GM23338 (cell line): ENCODE results near the gene AGPS. TPM values are rescaled to one million over a fixed set of nuclear protein-coding genes. Genes with fewer than 3 reads are reported as not detected.

Experiments
- ATAC-seq: fragments of 200-7000 bp; cut with Tn5 transposase; 3 replicates; pipeline ENCODE4 v1.9.1; 2020
- DNase-seq: peaks from one replicate; pipeline ENCODE4 v3.0.0-alpha.2; 2015; ENCODE audit warnings: low spot score
- H2AFZ ChIP-seq: fragments of 200-600 bp; sonication (generic); 2 replicates; pipeline ENCODE4 v1.8.0; 2016; ENCODE audit warnings: antibody characterized with exemption, mild to moderate bottlenecking, moderate library complexity
- H3F3A ChIP-seq: fragments of 200-600 bp; sonication (generic); replicated peaks from 2 replicates; pipeline ENCODE4 v1.8.0; 2017; ENCODE audit warnings: antibody characterized with exemption, mixed run types, low read depth
- H3K27ac ChIP-seq: fragments of 200-600 bp; sonication (generic); 2 replicates; pipeline ENCODE4 v1.6.1; 2016; ENCODE audit warnings: low read depth
- H3K27me3 ChIP-seq: fragments of 200-600 bp; sonication (generic); 2 replicates; pipeline ENCODE4 v1.8.0; 2016; ENCODE audit warnings: mild to moderate bottlenecking, mixed run types, moderate library complexity; ENCODE audit not compliant: insufficient read depth
- H3K36me3 ChIP-seq: fragments of 200-600 bp; sonication (generic); 2 replicates; pipeline ENCODE4 v1.8.0; 2016; ENCODE audit warnings: mild to moderate bottlenecking; ENCODE audit not compliant: insufficient read depth
- H3K4me1 ChIP-seq: fragments of 200-600 bp; sonication (generic); 2 replicates; pipeline ENCODE4 v1.8.0; 2016; ENCODE audit warnings: mild to moderate bottlenecking, moderate library complexity; ENCODE audit not compliant: insufficient read depth
- H3K4me2 ChIP-seq: fragments of 200-600 bp; sonication (generic); 2 replicates; pipeline ENCODE4 v1.7.1; 2017; ENCODE audit warnings: mixed run types
- H3K4me3 ChIP-seq: fragments of 200-600 bp; sonication (generic); 2 replicates; pipeline ENCODE4 v1.6.1; 2016; ENCODE audit warnings: mixed run types
- H3K79me2 ChIP-seq: fragments of 200-600 bp; sonication (generic); replicated peaks from 2 replicates; pipeline ENCODE4 v1.8.0; 2017; ENCODE audit warnings: mild to moderate bottlenecking; ENCODE audit not compliant: insufficient read depth
- H3K9me2 ChIP-seq: fragments of 200-600 bp; sonication (generic); 2 replicates; pipeline ENCODE4 v1.8.0; 2017; ENCODE audit not compliant: insufficient read depth
- H4K20me1 ChIP-seq: fragments of 200-600 bp; sonication (generic); replicated peaks from 2 replicates; pipeline ENCODE4 v1.8.0; 2017; ENCODE audit warnings: mild to moderate bottlenecking; ENCODE audit not compliant: insufficient read depth
- H3K27ac Mint-ChIP-seq: 2 replicates; pipeline ENCODE4 v1.8.0; 2020; ENCODE audit warnings: inconsistent platforms, mild to moderate bottlenecking, moderate library complexity, mixed read lengths
- H3K27me3 Mint-ChIP-seq: 3 replicates; pipeline ENCODE4 v1.8.0; 2022; ENCODE audit warnings: low read depth, mild to moderate bottlenecking, moderate library complexity, mixed read lengths, inconsistent platforms; ENCODE audit not compliant: insufficient read depth, poor library complexity
- H3K36me3 Mint-ChIP-seq: 3 replicates; pipeline ENCODE4 v1.8.0; 2021; ENCODE audit warnings: low read depth, mild to moderate bottlenecking, inconsistent platforms, moderate library complexity, mixed read lengths
- H3K4me1 Mint-ChIP-seq: 3 replicates; pipeline ENCODE4 v1.8.0; 2020; ENCODE audit warnings: mild to moderate bottlenecking, inconsistent platforms, mixed read lengths
- H3K4me3 Mint-ChIP-seq: 3 replicates; pipeline ENCODE4 v1.8.0; 2021; ENCODE audit warnings: moderate library complexity, mild to moderate bottlenecking, inconsistent platforms, mixed read lengths
- H3K9me3 Mint-ChIP-seq: 3 replicates; pipeline ENCODE4 v1.8.0; 2020; ENCODE audit warnings: moderate library complexity, mild to moderate bottlenecking, inconsistent platforms, mixed read lengths
- EZH2 ChIP-seq: fragments of 200-600 bp; sonication (generic); IDR thresholded peaks from one replicate; pipeline ENCODE4 v1.8.0; 2017; ENCODE audit warnings: antibody characterized with exemption, mild to moderate bottlenecking, low read depth; ENCODE audit not compliant: unreplicated experiment
- JUNB ChIP-seq: IDR thresholded peaks from one replicate; pipeline ENCODE4 v1.6.1; 2016; ENCODE audit warnings: antibody characterized with exemption; ENCODE audit not compliant: unreplicated experiment
- NANOG ChIP-seq: IDR thresholded peaks from 2 replicates; pipeline ENCODE4 v1.6.1; 2016; ENCODE audit warnings: antibody characterized with exemption, borderline replicate concordance
- POLR2AphosphoS5 ChIP-seq: IDR thresholded peaks from 2 replicates; pipeline ENCODE4 v1.6.1; 2016; ENCODE audit warnings: antibody characterized with exemption, low read depth
- STAT1 ChIP-seq: IDR thresholded peaks from one replicate; pipeline ENCODE4 v1.6.1; 2016; ENCODE audit warnings: antibody characterized with exemption; ENCODE audit not compliant: unreplicated experiment
- ZNF114 ChIP-seq: fragments of 250-450 bp; sonication (Bioruptor Pico); IDR thresholded peaks from 2 replicates; pipeline ENCODE4 v1.5.0; 2020; ENCODE audit warnings: mild to moderate bottlenecking, moderate library complexity
- ZNF331 ChIP-seq: fragments of 250-450 bp; sonication (Bioruptor Pico); IDR thresholded peaks from 2 replicates; pipeline ENCODE4 v1.5.0; 2020; ENCODE audit warnings: low read depth, mild to moderate bottlenecking, moderate library complexity
- polyA plus RNA-seq: library from polyadenylated mRNA; unstranded; fragments of >200 nt; fragmentation: Nextera tagmentation; extraction: Ambion mirVana; gene quantifications from 2 replicates; pipeline ENCODE4 v1.2.1, GENCODE V29; 2016
- total RNA-seq: library from RNA; depleted of rRNA; stranded (reverse); fragments of >200 nt; shearing (Covaris generic); gene quantifications from 2 replicates; pipeline ENCODE4 v1.2.3, GENCODE V29; 2014
- TF ChIP-seq, protein P1 (sequence below): IDR thresholded peaks from one replicate; pipeline ENCODE4 v1.6.1; 2018; ENCODE audit warnings: antibody characterized with exemption; ENCODE audit not compliant: unreplicated experiment
- TF ChIP-seq, protein P2 (sequence below): fragments of 250-450 bp; sonication (Bioruptor Pico); IDR thresholded peaks from 2 replicates; pipeline ENCODE4 v1.5.0; 2020; ENCODE audit warnings: mild to moderate bottlenecking, moderate library complexity
- TF ChIP-seq, protein P3 (sequence below), 2 experiments: fragments of 200-600 bp in 1 of 2; sonication (generic) in 1 of 2; conservative IDR thresholded peaks; 2 replicates each; pipeline versions ENCODE4 v1.5.1 to v1.6.1; 2016 to 2017; ENCODE audit warnings: antibody characterized with exemption in 2 of 2, low read depth in 2 of 2, mild to moderate bottlenecking in 2 of 2, moderate library complexity in 1 of 2

The AGPS gene
- total and polyA plus RNA-seq, 2 experiments from 2014 or later: 14.6 to 73.2 TPM

DNA sequence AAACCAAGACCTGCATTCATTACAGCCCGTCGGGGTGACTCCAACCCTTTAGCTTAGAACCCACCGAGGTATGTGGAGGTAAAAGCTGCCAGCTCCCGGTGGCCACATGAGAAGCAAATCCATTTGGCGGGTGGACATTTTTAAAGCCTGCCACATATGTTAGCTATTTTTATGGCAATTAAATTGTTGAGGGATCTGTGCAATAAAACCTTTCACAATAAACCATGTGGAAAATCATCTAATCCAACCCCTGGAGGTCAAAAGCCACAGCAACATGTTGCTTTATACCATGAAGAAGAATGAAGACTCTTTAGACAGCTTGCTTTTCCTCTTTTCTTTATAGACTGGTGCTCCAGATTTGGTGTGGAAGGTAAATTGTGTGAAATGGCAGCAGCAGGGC lies 176.3 kb downstream of the AGPS start (continued):
- TF ChIP-seq, protein P1, sequence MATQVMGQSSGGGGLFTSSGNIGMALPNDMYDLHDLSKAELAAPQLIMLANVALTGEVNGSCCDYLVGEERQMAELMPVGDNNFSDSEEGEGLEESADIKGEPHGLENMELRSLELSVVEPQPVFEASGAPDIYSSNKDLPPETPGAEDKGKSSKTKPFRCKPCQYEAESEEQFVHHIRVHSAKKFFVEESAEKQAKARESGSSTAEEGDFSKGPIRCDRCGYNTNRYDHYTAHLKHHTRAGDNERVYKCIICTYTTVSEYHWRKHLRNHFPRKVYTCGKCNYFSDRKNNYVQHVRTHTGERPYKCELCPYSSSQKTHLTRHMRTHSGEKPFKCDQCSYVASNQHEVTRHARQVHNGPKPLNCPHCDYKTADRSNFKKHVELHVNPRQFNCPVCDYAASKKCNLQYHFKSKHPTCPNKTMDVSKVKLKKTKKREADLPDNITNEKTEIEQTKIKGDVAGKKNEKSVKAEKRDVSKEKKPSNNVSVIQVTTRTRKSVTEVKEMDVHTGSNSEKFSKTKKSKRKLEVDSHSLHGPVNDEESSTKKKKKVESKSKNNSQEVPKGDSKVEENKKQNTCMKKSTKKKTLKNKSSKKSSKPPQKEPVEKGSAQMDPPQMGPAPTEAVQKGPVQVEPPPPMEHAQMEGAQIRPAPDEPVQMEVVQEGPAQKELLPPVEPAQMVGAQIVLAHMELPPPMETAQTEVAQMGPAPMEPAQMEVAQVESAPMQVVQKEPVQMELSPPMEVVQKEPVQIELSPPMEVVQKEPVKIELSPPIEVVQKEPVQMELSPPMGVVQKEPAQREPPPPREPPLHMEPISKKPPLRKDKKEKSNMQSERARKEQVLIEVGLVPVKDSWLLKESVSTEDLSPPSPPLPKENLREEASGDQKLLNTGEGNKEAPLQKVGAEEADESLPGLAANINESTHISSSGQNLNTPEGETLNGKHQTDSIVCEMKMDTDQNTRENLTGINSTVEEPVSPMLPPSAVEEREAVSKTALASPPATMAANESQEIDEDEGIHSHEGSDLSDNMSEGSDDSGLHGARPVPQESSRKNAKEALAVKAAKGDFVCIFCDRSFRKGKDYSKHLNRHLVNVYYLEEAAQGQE: no peak

DNA sequence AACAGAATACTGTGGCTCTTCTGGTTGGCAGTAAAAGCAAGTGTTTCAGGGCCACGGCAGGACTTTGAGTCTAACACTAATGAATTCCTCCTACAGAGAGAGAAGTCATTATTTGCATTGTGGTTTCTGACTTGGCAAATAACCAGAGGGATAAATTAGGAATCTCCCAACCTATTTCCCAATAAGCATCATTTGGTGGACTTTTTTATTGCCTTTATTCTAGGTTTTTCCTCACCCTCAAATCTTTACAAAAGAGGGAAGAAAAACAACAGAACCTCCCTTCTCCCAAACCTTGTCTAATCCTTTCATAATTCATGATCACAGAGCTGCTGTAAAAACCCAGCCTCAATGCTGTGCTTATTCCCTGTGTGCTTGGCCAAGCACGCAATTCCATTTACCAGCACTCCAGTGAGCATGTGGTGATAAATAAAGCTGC lies 179.7 kb downstream of the AGPS start:
- Histone ChIP-seq H4K20me1 (no peaks in the 10 kb centered on the region), H3K4me2 (no peak overlapping the region), H3K27me3 (no peaks in the 10 kb centered on the region), H3F3A (no peaks in the 10 kb centered on the region), H3K4me1 (no peaks in the 10 kb centered on the region), H3K27ac (no peak overlapping the region), H3K79me2 (no peaks in the 10 kb centered on the region), H2AFZ (peak overlapping the region; percentile 78; the same call in 1 of the 2 replicates), H3K9me2 (no peaks in the 10 kb centered on the region; the same call in 1 of the 2 replicates), H3K4me3 (no peak overlapping the region), H3K36me3 (no peaks in the 10 kb centered on the region)
- Mint-ChIP-seq H3K36me3 (no peaks in the 10 kb centered on the region), H3K27ac (no peak overlapping the region), H3K27me3 (no peaks in the 10 kb centered on the region), H3K4me1 (no peaks in the 10 kb centered on the region), H3K4me3 (no peak overlapping the region), H3K9me3 (no peaks in the 10 kb centered on the region)
- ATAC-seq (no peak), DNase-seq (no peak)
- TF ChIP-seq JUNB (no peak), POLR2AphosphoS5 (no peak), EZH2 (no peak), ZNF114 (CRISPR knock-in tag) (no peak), NANOG (no peak), STAT1 (no peak), ZNF331 (CRISPR knock-in tag) (no peak)
- TF ChIP-seq, protein P2, sequence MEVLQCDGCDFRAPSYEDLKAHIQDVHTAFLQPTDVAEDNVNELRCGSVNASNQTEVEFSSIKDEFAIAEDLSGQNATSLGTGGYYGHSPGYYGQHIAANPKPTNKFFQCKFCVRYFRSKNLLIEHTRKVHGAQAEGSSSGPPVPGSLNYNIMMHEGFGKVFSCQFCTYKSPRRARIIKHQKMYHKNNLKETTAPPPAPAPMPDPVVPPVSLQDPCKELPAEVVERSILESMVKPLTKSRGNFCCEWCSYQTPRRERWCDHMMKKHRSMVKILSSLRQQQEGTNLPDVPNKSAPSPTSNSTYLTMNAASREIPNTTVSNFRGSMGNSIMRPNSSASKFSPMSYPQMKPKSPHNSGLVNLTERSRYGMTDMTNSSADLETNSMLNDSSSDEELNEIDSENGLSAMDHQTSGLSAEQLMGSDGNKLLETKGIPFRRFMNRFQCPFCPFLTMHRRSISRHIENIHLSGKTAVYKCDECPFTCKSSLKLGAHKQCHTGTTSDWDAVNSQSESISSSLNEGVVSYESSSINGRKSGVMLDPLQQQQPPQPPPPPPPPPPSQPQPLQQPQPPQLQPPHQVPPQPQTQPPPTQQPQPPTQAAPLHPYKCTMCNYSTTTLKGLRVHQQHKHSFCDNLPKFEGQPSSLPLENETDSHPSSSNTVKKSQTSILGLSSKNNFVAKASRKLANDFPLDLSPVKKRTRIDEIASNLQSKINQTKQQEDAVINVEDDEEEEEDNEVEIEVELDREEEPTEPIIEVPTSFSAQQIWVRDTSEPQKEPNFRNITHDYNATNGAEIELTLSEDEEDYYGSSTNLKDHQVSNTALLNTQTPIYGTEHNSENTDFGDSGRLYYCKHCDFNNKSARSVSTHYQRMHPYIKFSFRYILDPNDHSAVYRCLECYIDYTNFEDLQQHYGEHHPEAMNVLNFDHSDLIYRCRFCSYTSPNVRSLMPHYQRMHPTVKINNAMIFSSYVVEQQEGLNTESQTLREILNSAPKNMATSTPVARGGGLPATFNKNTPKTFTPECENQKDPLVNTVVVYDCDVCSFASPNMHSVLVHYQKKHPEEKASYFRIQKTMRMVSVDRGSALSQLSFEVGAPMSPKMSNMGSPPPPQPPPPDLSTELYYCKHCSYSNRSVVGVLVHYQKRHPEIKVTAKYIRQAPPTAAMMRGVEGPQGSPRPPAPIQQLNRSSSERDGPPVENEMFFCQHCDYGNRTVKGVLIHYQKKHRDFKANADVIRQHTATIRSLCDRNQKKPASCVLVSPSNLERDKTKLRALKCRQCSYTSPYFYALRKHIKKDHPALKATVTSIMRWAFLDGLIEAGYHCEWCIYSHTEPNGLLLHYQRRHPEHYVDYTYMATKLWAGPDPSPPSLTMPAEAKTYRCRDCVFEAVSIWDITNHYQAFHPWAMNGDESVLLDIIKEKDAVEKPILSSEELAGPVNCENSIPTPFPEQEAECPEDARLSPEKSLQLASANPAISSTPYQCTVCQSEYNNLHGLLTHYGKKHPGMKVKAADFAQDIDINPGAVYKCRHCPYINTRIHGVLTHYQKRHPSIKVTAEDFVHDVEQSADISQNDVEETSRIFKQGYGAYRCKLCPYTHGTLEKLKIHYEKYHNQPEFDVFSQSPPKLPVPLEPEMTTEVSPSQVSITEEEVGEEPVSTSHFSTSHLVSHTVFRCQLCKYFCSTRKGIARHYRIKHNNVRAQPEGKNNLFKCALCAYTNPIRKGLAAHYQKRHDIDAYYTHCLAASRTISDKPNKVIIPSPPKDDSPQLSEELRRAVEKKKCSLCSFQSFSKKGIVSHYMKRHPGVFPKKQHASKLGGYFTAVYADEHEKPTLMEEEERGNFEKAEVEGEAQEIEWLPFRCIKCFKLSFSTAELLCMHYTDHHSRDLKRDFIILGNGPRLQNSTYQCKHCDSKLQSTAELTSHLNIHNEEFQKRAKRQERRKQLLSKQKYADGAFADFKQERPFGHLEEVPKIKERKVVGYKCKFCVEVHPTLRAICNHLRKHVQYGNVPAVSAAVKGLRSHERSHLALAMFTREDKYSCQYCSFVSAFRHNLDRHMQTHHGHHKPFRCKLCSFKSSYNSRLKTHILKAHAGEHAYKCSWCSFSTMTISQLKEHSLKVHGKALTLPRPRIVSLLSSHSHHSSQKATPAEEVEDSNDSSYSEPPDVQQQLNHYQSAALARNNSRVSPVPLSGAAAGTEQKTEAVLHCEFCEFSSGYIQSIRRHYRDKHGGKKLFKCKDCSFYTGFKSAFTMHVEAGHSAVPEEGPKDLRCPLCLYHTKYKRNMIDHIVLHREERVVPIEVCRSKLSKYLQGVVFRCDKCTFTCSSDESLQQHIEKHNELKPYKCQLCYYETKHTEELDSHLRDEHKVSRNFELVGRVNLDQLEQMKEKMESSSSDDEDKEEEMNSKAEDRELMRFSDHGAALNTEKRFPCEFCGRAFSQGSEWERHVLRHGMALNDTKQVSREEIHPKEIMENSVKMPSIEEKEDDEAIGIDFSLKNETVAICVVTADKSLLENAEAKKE (CRISPR knock-in tag): no peak
- TF ChIP-seq, protein P1: no peak
- TF ChIP-seq, protein P3, sequence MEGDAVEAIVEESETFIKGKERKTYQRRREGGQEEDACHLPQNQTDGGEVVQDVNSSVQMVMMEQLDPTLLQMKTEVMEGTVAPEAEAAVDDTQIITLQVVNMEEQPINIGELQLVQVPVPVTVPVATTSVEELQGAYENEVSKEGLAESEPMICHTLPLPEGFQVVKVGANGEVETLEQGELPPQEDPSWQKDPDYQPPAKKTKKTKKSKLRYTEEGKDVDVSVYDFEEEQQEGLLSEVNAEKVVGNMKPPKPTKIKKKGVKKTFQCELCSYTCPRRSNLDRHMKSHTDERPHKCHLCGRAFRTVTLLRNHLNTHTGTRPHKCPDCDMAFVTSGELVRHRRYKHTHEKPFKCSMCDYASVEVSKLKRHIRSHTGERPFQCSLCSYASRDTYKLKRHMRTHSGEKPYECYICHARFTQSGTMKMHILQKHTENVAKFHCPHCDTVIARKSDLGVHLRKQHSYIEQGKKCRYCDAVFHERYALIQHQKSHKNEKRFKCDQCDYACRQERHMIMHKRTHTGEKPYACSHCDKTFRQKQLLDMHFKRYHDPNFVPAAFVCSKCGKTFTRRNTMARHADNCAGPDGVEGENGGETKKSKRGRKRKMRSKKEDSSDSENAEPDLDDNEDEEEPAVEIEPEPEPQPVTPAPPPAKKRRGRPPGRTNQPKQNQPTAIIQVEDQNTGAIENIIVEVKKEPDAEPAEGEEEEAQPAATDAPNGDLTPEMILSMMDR (conservative IDR thresholded peaks at IDR 0.05; ENCODE audit: low read depth in 2 of 2): no peak
